ENCODE data around the gene NRSN1. TPM values are rescaled to one million over a fixed set of nuclear protein-coding genes. Genes with fewer than 3 reads are reported as not detected.

The NRSN1 gene
- total and polyA plus RNA-seq, 2 of the 13 experiments (the other 11 are each of a cell fraction or from before 2014, with no cell fraction given) = not detected

GRCh38 chr6:24194978-24195700 is 69.1 kb downstream of the NRSN1 start (continued):
- TF ChIP-seq LRRFIP1 (CRISPR knock-in tag; conservative IDR thresholded peaks at IDR 0.05) (no peak), MAX (IDR thresholded peaks at IDR 0.05) (no peak), ONECUT2 (CRISPR knock-in tag; IDR thresholded peaks at IDR 0.05) (peak; percentile 64; the same call in 1 of the 2 replicates), ZBTB3 (CRISPR knock-in tag; IDR thresholded peaks at IDR 0.05; ENCODE audit: borderline replicate concordance, low read depth) (no peak), ZNF629 (CRISPR knock-in tag; conservative IDR thresholded peaks at IDR 0.05) (no peak), ARNT2 (CRISPR knock-in tag; IDR thresholded peaks at IDR 0.05; ENCODE audit: low read depth) (no peak), ZNF704 (CRISPR knock-in tag; IDR thresholded peaks at IDR 0.05; ENCODE audit: borderline replicate concordance) (no peak), CBX2 (IDR thresholded peaks at IDR 0.05; ENCODE audit: low read depth, low read length) (no peak), CBX2 (CRISPR knock-in tag; IDR thresholded peaks at IDR 0.05; ENCODE audit: low read depth) (no peak), ZNF430 (CRISPR knock-in tag; IDR thresholded peaks at IDR 0.05) (no peak), NFIC (IDR thresholded peaks at IDR 0.05; ENCODE audit: low read length) (peak; percentile 42; the same call in 1 of the 2 replicates), HOXA5 (CRISPR knock-in tag; IDR thresholded peaks at IDR 0.05) (no peak), NFKBIZ (CRISPR knock-in tag; IDR thresholded peaks at IDR 0.05) (no peak), CBX5 (CRISPR knock-in tag; IDR thresholded peaks at IDR 0.05; ENCODE audit: borderline replicate concordance) (no peak), RORA (CRISPR knock-in tag; IDR thresholded peaks at IDR 0.05) (no peak), ZNF784 (CRISPR knock-in tag; IDR thresholded peaks at IDR 0.05; ENCODE audit: borderline replicate concordance) (no peak), HNF1B (CRISPR knock-in tag; IDR thresholded peaks at IDR 0.05) (no peak), NR2F1 (CRISPR knock-in tag; IDR thresholded peaks at IDR 0.05) (0 out of 4 replicates have a peak, but pooled peaks of 1 of the 2 experiments have one; percentile 44), HOXA7 (CRISPR knock-in tag; IDR thresholded peaks at IDR 0.05) (no peak), EHMT2 (IDR thresholded peaks at IDR 0.05; ENCODE audit: borderline replicate concordance, low read depth, low read length) (peak; percentile 86; the same call in 1 of the 2 replicates), ZNF296 (CRISPR knock-in tag; conservative IDR thresholded peaks at IDR 0.05) (no peak), ZNF615 (CRISPR knock-in tag; IDR thresholded peaks at IDR 0.05; ENCODE audit: borderline replicate concordance) (no peak), IRF2 (CRISPR knock-in tag; IDR thresholded peaks at IDR 0.05) (no peak)
